ENCODE results near the gene EPHB2.
"Not testable (repeated sequence)": the region's sequence is repeated elsewhere in the genome, so short reads cannot be mapped to it uniquely, and the experiment has no call there.

EPHB2 gene

DNA sequence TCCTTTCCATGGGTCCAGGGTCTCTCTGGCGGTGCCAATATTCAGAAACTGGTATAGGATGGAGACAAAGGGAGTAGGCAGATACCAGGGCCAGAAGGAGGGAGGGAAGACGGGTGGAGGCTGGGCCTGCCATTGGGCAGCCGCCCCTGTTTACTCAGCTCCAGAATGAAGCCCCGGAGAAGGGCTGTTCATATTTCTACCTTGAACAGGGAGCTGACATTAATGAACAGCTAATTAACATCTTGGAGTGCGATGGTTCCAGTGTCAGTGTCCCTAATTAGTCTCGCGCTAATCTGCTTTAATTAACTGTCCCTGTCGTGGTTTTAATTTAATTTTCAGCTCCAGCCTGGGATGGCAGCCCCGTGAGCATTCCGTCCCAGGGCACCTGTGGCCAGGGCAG, 113.8 kb downstream of the EPHB2 start:
- DNase-seq, result peak; percentile 61

DNA sequence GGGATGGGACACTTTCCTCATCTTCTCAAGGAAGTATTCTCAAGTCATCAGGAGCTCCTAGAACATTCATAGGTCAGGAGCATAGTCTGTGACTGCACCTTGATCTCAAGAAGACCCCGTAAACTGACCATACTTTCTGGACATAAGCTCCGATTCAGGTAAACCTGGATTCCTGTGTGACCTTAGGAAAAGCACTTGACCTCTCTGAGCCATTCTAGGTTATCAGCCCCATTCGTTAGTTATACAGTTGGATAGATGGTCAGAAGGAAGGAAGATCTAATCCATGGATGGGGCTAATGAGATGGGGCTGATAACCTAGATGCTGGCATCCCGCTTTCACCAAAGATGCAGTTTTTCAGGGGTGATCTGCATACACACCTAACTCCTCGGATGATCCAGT, 114.3 kb downstream of the EPHB2 start:
- DNase-seq, result no peak

DNA sequence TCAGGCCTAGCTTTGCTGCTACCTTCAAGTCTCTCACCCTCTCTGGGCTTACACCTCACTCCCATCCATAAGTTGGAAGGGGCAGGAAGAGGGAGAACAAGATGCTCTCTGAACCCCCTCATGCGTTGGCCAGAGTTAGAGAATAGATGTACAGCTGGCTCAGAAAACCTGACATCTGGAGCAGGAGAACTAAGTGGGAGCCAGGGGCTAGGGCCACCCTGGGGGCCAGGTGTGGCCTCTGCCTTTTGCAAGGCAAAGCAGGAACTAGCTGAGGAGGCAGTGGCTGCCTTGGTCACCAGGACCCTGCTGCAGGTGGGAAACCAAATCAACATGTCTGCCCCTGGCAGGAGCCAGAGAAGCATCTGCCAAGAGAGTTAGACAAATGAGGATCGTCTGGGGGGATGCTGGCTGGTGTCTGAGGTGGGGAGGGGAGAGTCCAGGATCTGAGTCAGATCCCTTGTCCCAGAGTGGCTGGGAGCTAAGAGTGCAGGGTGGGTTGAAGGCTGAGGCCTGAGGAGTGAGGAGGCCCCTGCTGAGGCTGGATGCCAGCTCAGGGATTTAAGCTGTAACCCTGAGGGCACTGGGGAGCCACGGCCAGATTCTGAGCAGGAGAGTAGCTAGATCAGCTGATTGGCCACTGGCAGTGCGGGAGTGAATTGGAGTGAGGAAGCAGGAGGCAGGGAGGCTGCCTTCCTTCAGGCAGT, 115.0 kb downstream of the EPHB2 start:
- peak; percentile 25 for DNase-seq

DNA sequence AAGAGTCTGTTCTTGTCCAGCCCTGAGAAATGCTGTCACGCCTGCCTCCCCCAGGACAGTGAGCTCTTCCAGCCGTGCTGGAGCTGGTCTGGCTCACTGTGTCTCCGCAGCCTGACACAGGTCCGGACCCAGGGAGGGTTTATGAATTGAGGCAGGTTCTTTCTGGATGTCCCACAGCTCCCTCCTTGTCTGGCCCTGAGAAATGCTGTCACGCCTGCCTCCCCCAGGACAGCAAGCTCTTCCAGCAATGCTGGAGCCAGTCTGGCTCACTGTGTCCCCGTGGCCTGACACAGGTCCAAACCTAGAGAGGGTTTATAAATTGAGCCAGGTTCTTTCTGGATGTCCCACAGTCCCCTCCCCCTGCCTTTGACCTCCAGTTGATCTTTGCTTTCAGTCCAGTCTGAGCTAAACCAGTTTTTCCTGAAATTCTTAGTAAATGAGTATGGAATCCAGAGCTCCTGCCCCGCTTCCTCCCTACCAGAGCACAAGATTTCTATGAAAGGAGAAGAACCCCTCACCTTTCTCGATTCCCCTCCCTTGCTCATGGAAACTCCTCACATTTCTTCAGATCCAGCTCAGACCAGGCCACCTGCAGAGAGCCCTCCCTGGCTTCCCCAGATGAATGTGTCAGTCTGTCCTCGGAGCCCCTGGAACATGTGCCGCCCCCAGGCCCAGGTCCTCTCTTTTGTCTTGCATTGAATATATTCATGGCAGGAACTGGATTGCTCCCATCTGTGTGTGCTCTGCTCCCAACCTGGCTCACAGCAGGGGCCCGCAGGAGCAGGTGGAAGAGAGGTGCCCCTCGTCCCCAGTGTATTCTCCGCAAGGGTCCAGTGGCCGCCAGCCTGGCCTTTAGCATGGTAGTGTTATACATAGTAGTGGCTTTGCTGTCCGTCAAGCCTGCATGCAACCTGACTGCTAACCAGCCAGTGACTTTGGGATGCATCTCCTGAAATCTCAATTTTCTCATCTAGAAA, 116.3 kb downstream of the EPHB2 start:
- DNase-seq, result peak; percentile 52

DNA sequence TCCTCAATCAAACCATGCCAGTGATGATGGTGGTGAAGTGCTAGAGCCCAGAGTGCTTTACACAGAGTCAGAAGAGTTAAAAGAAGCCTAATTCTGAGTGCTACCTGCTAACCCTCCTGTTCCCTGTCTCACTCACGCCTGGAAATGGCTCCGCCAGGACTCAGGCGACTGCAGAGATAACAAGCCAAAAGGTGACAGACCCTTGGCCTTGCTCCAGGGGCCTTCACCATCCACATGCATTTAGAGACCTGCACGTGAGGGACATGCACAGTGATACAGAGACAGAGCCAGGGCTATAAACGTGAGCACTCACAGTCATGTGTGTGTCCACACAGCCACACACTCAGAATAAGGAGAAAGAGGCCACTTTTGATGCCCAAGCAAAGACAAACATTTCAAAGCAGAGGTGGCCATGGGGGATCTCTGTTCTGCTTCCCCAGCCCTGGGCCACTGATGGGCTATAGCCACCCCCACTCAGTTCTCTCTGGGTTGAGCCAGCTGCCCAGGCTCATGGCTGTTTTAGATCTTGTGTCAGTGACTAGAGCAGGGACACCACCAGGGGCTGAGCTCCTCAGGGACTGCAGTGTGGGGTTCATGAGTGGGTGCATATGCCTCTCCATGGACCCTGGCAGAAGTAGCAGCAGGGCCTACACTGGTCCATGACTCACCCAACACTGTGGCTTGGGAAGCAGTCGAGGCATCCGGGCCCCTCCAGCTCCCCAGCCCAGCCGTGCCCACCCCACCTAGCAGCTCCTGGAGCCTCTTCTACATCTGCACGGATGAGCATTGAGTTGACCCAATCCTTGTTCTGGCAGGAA, 117.2 kb downstream of the EPHB2 start:
- DNase-seq, result no peak

DNA sequence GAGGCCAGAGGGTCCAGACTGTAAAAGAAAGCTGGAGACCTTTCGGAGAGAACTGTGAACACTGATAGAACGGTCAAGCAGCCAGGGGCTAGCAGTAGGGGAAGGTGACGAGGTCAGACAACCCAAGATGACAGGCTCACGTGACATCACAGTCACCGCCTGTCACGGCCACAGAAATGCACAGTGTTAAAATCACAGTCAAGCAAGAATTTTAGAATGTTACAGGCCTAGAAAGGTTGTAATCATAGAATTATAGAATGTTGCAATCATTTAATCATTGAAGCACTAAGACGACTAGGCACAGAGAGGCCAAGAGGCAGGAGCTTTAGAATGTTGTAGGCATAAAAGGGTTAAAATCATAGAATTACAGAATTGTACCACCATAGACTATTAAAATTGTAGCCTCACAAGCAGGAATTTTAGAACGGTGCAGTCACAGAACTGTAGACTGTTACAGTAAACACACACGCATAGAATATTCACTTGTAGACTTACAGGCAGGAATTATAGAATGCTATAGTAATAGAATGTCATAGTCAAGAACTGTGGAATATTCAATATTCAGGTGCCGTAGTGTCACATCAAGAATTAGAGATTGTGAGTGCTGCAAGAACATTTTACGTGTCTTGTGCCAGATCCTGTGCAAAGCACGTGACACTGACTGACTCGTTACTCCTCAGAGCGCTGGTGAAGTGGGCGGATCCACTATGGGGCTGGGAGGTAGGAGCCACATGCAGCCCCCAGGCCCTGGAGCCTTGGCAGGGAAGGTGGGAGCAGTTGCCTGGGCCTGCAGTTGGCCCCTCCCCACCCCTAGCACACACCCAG, 118.1 kb downstream of the EPHB2 start:
- no peak for DNase-seq

DNA sequence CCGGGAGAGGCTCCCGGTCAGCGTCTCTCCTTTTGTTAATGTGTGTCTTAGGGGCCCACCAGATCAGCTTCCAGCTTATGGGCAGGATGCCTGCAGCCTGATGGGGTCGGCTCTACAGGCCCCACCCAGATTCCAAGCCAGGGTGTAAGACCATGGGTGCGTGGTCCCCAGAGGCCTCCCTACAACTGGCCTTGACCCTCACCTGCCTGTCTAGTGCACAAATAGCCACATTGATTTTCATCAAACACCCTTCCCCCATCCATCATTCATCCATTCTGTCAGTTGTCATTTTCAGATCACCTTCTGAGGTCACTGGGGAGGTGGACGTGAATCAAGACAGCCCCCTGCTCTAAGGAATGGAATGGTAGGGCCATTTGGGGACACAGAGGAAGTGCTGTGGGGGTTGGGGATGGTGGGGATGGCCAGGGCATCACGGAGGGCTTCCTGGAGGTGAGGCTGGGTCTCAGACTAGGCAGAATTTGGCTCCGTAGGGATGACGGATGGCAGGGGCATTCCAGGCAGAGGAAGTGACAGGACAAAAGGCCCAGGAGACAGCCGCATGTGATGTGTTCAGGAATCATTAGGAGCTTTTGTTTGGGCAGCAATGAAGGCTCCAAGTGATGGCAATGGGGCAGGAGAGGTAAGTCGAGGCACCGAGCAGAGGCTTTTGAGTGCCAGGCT, 118.8 kb downstream of the EPHB2 start:
- no peak for DNase-seq

DNA sequence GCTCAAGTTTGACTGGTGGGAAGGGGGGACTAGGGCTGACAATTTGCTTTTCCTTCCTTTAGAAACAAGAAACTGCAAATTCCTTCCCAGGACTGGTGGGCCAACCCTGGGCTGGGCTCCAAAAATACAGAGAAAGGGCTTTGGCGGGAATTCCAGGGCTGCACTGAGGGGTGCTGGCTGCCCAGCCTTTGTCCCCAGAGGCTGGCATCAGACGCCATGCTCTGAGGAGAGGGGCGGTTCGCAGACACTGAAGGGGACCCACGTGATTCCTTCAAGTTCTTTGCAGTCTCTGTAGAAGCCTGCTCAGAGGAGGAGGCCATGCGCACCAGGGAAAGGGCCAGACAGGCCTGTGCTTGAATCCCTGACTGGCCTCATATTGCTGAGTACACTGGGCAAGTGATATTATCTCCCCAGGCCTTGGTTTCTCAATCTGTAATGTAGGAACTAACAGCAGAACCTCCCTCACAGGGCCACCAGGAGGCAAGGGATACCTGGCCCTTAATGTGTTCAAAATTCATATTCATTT, 119.5 kb downstream of the EPHB2 start:
- DNase-seq, result no peak

DNA sequence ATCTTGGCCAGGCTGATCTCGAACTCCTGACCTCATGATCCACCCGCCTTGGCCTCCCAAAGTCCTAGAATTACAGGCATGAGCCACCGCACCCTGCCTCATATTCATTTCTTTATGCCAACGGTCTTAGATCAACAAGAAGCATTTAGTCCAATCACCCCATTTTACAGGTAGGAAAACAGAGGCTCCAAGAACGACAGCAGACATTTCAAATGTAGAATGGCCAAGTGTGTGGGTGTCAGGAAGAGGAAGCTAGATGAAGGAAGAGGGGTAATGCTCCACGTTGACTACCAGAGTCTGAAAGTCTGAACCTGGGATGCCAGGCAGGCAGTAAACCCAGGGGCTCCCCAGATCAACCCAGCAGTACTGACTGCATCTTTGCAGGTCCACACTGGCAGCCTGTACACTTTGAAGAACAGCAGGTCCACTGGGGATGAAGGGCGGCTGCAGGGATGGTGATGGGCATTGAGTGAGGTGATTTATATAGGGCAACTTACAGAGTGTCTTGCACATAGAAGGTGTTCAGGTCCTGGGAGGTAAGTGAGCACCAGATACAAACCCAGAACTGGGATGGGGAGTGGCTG, 120.2 kb downstream of the EPHB2 start:
- DNase-seq, result no peak

DNA sequence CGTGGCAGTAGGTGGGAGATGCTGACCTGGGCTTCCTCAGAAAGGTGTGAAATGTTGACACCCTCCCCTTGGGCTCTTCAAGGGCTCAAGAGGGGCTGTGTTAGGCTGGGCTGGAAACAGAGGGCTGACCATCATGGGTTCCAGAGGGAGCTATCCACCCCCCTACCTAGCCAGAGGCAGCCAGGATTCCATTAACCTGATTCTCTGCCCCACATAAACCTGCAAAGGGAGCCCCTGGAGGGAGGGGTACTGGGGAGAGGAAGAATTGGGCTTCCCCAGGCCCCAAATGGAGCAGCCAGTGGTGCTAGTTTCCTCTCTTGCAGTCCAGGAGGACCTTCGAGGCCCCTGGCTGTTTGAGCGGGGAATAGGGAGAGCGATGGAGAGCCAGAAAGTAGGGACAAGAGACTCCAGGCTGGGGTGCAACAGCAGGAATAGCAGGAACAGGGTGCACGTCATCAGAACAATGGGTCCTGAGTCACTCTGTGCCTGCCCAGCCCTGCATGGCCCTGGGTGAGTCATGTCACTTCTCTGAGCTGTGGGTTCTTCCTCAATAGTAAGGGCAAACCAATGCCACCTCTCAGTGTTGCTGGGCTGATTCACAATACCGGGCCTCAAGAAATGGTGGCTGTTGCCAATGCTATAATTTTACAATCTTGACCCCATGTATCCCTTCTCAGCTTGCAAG, 121.2 kb downstream of the EPHB2 start:
- no peak for DNase-seq

DNA sequence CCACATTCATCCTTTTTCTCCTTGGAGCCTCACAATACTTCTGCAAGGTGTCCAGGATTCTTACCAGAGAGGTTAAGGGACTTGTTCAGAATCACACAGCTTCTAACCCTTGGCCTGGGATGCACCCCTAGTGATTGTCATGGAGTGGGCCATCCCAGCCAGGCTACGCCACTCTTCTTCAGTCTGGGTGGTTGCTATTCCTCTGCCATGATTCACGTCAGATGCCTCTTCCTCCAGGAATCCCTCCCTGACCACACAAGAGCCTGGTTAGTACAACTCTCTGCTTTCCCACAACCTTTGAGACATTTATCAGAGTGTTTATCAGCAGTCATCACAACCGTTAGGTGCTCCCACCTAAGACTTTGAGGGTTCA, 121.8 kb downstream of the EPHB2 start:
- no peak for DNase-seq

DNA sequence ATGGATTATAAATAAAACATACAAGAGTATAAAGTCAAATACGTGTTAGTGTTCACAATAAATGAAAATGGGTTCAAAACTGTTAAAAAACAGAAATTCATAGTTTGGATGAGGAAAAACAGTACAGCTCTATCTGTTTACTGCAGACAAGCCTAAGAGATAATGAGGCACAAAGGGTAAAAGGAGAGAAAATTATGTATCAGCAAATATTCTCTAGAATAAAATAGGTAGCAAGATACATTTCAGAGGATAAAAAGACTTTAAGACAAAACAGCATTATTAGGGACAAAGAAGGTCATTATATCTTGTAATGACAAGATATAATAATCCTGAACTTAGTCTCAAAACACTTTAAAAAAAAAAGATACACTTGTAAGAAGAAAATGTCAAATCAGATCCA, 123.1 kb downstream of the EPHB2 start:
- no peak for DNase-seq

DNA sequence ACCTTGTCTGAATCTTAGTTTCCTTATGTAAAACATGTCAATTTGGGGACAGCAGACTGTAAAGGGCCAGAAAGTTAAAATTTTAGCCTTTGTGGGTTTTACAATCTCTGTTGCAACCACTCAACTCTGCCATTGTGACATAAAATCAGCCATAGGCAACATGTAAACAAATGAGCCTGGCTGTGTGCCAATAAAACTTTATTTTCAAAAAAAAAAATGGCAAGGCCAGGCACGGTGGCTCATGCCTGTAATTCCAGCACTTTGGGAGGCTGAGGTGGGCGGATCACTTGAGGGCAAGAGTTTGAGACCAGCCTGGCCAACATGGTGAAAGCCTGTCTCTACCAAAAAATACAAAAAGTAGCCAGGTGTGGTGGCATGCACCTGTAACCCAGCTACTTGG, 123.8 kb downstream of the EPHB2 start:
- DNase-seq, result not testable (repeated sequence)

DNA sequence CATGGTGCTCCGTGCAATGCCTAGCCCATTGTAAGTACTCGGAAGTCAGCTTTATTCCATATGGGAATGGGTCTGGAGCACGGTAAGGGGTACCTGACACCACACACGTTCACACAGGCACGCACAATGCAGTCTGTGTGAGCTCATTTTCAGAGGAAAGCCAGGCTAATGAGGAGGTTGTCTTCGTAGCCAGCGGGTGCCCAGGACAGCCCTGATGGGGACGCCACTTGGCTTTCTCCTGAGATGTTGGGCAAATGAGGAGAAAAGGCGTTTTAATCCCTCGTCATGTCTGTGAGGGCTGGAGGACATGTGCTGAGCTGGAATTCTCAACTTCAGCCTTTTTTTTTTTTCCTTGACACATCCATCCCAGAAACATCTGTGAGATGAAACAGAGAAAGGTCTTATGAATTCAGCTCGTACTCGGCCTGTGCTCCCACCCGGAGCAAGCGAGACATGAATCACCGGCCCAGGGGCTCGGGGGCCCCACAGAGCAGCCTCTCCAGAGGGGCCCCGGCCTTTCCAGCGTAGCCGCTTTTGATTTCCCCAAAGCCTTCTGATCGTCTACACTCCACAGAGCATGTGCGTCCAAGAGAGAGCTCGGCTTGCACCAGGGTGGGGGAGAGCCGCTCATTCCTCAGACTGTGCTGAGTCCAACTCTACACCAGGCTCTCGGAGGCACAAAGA, 125.1 kb downstream of the EPHB2 start:
- no peak for DNase-seq

DNA sequence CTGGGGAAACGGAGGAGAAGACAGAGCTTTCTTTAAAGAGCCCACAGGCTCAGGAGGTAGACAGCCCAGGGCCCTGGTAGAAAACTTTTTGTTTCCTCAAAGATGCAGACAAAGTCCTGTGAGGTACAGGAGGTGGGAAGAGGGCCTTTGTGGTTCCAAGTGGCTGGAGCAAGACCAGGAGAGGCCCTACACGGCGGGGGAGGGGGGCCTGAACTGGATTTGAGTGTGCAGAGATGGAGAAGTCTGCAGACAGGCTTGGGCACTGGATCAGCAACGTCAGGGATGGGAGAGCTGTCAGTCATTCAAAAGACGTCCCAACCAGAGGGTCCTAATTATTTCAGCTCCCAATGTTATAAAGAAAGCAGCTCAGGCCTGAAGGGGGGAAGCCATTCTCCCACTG, 126.2 kb downstream of the EPHB2 start:
- DNase-seq, result no peak

DNA sequence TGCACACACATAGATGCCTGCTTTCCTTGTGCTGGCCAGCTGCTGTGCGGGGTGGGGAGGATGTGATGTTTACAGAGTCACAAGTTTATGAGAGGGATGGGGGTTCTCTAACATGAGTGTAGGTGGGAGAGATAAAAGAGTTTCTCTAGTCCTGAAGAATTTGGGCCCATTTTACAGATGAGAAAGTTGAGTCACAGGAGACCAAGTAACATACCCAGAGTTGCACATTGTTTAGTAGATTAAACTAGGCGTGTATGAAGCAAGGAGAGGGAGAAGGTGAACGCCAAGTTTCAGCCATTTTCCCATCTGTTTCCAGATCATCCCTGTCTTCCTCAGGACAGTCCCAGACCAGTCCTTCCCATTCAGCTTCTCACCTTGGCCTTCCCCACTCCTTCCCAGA, 126.7 kb downstream of the EPHB2 start:
- DNase-seq, result no peak

DNA sequence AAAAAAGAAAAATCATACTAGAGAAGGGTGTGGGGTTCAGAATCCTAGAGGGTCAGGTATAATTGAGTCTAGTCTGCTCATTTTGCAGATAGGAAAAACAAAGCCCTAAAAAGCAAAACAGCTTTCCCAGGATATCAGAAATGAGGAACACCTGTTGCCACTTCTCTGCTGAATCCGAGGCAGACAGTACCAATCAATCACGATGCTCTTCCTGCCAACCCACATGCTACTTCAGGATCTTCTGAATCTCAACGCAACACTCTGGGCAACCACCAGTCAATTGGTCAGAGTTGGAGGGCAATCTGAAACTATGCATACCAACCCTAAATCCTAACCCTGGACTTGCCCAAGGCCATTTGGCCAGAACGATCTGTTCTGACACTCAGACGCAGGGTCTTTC, 128.3 kb downstream of the EPHB2 start:
- DNase-seq, result no peak

DNA sequence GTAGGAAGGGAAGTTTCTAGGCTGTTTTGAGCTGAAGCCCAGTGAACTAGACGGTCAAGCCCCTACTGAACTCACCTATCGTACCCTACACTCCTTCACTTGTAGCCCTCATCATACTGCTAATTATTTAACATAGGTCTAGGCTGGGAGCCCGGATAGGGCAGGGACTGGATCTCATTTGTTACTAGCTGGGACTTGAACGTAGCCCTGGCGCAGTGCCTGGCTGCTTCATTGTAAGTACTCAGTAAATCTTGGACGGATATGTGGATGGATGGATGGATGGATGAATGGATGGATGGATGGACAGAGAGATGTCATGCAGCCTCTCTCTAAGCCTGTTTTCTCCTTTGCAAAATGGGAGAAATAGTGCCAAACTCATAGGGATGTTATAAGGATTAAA, 129.2 kb downstream of the EPHB2 start:
- DNase-seq, result no peak

DNA sequence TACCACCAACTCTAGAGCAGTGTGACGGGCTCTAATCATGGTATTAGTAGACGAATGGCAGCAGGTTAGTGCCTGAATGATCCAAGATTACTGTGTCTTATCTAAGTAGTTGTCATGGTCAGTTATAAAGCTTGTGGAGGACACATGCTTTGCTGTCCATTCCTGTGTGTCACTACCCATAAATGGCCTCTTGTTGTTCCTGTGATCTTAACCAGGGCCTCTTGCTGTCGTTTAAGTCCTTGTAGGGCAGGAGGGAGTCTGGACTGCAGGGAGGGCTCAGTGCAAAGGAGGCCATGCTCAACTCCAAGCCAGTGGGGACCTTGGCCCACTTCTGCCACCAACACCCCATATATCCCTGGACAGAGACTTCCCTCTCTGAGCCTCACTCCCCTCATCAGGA, 130.5 kb downstream of the EPHB2 start:
- DNase-seq, result no peak

DNA sequence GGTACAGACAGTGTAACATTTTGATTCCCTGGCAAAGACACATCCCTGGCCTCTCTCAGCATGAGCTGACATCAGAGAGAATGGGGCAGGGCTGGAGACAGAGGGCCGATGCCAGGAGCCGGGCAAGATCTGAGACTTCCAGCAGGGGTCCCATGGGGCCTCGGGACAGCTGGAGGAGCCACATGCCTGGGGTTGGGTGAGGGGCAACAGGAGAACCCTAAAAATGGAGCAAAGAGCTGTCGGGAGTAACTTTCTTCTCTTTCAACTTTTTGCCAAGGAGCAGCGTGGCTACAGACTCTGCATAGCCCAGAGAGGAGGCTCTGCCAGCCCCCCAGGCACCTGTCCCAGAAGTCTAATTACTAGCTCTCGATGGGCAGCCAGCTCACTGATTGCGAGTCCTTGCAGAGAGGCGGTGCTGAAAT, 131.2 kb downstream of the EPHB2 start:
- peak; percentile 34 for DNase-seq

All from NCI-H69 (cell line).